NCI-H146 treated with DMSO at 0.1 percent for 48 hours (cell line): ENCODE results near the gene RPL12.
"Not testable (repeated sequence)": the region's sequence is repeated elsewhere in the genome, so short reads cannot be mapped to it uniquely, and the experiment has no call there.

Experiments used
- DNase-seq: peaks from one replicate; lab custom pipeline; 2025; ENCODE audit not compliant: unreplicated experiment; lab: John Stamatoyannopoulos, UW

RPL12 gene

DNA sequence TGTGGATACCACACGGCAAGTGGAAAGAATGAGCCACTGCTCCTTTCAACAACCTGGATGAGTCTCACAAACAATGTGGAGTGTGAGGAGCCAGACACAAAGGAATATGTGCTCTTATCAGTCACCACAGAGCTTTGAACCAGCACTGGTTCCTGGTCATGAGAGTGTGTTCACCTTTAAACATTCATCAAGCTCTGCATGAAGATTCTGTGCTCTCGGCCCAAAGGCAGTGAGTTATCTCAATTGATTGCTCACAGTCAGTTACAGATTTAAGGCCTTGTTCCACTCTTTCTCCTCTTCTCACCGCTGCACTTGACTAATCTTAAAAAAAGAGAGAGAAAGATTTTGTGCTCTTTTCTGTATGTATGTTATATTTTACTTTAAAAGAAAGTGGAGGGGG is 19.5 kb upstream of the RPL12 start:
- DNase-seq, result no peak

DNA sequence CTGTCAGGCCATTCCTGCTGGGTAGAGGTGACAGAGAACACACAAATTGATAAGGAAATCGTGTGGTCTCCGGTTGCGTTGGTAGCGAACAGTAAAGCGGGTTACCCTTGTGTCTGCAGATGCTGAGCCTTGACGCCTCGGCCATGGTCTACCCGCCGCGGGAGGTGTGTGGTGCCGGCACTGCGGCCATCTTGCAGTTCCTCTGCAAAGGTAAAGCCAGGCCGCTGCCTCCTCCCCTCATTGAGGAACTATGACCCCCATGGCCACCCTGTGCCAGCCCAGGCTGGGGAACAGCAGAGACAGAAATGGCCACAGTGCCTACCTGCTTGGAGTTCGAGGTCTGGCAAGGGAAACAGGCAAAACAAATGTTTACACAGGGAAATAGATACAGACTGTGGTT is 16.4 kb upstream of the RPL12 start:
- no peak for DNase-seq

DNA sequence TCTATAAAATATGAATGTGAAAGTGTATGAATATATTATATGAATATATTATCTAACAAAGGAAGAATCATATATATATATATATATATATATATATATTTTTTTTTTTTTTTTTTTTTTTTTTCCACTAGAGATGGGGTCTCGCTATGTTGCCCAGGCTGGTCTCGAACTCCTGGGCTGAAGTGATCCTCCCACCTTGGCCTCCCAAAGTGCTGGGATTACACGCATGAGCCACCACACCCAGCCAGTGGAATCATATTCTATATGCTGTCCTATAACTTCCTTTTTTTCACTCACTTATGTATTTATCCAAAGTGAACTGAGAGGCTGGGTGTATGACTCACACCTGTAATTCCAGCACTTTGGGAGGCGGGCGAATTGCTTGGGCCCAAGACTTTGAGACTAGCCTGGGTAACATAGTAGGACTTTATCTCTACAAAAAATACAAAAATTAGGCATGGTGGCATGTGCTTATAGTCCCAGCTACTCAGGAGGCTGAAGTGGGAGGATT is 15.3 kb upstream of the RPL12 start:
- not testable (repeated sequence) for DNase-seq

DNA sequence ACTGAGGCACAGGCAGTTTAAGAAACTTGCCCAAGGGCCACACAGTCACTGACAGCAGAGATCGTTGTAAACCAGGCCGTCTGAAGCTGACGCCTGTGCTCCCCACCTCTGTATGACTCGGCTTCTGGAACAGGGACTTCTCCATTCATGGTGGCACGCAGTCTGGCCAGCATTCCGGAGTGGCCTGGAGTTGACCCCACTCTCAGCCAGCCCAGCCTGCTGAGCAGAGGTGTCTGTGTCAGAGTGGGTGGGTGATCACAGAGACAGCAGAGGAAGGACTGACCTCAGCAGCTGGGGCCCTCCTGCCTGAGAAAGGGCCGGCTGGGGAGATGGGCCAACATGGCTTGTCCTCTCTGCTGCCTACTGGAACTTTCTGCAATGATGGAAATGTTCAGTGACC is 12.7 kb upstream of the RPL12 start:
- DNase-seq, result no peak

DNA sequence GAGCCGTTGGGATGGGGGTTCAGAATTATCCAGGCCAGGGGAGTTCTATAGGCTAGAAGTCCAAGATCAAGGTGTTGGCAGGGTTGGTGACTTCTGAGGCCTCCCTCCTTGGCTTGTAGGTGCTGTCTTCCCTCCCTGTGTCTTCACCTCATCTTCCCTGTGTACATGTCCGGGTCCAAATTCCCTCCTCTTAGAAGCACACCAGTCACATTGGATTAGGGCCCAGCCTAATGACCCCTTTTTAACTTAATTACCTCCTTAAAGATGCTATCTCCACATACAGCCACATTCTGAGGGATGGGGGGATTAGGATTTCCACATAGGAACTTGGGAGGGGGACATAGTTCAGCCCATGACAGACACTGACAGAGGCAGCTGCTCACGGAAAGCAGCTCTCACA is 12.2 kb upstream of the RPL12 start:
- DNase-seq, result no peak

DNA sequence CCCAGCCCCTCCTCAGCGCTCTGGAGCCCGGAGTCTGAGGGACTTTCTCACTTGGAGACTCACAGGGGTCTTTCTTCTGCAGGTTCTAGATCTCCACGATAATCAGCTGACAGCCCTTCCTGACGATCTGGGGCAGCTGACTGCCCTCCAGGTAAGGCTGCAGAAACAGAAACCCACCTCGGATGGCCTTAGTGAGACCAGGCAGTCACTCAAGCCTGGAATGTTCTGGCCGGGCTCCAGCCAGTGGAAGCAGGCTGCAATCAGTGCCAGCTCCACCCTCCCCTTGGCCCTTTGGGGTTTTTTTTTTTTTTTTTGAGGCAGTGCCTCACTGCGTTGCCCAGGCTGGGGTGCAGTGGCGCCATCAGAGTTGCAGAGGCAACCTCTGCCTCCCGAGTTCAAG is 7.7 kb upstream of the RPL12 start:
- no peak for DNase-seq

DNA sequence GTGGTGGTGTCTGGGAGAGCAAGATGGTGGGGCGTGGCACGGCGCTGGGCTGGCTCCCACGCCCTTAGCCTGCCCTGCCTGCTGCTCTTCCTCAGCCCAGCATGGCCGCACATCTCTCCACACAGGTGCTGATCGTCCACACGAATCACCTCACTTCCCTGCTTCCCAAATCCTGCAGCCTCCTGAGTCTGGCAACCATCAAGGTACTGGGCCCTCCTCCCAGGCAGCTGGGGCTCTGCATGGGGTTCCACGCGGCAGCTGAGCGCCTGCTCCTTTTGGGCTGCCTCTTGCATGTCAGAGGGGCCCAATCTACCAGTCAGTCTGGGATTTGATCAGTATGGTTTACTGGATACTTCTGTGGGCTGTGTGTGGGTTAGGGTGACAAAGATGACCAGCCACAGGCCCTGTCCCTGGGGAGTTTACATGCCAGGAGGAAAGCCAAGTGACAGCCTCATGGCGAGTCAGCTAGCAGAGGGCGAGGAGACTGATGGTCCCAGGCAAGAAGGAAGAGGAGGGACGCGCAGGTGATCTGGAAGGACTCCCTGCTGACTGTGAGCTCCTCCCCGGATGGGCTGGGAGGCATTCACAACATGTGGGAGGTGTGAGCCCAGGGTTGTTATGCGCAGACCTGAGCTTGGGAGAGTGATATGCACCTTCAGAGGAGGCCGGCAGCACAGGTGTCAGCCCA is 6.1 kb upstream of the RPL12 start:
- no peak for DNase-seq

DNA sequence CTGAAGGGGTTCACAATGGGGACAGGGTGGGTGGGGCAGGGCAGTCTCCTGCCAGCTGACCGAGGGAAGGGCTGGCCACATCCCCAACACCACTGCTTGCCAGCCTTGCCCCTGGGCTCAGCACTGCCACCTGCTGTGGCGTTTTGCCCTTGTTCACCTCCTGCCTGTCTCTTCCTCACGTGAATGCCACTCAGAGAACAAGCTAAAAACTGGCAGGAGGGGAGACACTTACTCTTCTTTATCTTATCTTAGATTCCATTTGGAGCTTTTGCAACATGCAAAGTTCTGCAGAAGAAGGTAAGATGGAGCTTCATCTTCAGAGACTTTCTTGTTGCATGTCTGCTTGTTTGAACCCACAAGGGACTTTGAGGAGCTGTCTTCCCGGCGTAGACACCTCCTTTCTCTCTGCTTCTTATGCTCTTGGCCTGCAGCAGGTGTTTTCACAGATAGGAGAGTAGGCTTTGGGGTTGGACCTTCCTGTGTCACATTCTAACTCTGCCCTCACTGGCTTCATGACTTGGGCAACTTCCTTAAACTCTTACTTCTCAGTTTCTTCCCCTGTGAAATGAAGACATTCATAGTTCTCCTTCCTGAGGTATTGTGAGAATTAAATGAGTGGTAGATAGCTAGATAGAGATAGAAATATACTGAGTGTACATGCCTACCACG is 4.3 kb upstream of the RPL12 start:
- no peak for DNase-seq

DNA sequence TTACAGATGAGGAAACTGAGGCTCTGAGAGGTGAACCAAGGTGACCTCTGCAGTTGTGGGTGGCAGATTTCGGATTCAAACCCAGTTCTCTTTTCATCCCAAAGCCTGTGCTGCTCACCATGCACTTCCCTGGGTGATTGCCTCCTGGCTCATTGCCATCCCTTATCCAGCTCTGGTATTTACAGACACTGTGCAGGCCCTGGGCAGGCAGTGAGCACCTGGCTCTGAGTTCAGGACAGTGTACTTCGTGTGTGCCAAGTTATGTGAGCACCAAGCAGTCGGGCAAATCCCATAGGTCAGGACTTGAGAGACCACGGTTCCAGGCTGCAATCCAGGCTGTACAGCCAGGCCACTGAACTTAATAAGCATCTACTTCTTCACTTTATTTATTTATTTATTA is 1.5 kb upstream of the RPL12 start:
- no peak for DNase-seq

DNA sequence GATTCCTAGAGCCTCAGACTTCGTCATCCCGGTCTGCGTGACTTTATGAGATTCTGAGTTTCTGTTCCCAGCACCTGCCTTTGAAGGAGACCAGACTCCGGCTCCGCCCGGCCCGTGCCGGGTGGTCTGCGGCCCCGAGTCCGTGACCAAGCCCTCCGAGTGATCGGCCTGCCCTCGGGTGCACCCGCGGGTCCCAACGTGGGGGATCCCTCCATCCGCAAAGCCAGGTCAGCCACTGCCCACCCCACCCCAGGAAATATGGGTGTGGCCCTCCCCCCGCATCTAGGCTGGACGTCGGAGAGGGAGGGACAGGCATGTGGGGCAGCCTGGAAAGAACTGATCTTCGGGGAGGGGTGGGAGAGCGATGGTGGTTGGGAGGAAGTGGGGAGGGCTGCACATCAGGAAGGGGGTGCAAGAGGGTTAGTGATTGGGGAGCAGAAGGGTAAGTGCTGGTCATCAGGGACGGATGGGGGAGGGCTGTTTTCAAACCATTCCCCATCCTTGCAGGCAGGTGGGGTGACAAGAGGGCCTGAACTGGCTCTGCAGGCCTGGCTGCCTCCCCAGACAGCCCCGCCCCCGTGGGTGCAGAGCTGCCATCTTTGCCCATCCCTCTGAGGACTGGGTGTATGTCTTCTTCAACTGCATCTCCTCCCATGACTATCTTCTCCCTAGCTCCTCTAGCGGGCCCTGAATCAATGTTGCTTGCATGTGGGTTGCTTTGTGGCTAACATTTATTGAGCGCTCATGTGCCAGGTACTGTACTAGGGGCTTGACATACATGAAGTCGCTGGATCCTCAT is 851 bp upstream of the RPL12 start:
- no peak for DNase-seq

DNA sequence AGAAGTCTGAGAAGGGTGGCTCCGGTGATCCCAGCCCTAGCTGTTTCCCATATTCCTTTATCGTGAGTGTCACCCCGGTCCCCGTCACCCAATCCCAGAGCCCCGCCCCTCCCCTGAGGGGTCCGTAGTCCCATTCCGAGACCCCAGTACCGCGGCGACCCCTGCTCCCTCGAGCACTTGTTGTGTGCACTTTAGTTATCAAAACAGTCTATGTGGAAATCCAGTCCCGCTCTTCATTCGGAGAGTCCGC is 327 bp upstream of the RPL12 start:
- DNase-seq, result no peak

DNA sequence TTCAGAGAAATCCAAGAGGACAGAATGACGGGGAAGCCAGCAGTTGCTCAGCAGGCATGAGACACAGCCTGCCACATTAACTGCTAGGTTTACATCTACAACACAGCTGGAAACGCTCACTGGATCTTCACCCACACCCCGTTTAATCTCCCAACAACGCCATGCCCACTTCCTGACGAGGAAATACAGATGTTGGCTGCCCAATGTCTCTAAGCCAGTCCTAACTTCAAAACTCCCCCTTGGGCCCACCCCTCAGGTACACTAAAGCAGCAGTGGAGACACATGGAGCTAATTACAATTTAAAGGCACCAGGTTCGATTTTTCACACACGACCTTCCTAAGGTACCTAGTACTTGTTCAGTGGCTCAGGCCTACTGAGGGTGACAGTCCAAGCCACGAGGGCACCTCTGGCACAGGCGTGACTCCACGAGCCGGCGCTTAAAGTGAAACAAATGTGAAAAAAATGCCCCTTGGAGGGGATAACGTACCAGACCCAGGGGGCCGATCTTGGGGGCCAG is 904 bp downstream of the RPL12 start:
- no peak for DNase-seq

DNA sequence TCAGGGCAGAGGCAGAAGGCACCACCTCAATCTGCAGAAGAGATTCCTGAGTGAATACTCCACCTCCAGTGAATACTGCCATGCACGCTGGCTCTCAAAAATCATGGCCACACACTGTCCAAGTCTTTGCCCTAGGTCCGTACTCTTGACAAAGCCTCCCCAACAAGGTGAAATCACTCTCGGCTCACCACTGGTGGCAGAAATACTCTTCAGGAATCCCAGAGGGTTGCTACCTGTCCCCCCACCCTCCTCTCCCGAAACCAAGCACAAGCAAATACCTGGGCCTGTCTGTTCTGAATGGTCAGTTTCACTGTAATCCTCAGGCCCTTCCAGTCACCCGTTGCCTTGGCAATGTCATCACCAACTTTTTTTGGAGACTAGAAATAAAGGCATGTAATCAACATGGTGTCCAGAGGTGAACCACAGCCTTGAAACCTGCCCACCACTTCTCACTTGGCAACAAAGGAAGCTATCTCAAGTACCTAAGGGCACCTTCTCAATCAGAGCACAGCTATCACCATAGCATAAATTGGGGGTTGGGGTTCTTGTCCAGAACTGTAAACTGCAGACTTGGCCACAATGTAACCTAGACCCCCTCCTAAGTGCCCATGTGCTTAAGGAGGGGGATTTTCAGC is 1.8 kb downstream of the RPL12 start:
- DNase-seq, result no peak

DNA sequence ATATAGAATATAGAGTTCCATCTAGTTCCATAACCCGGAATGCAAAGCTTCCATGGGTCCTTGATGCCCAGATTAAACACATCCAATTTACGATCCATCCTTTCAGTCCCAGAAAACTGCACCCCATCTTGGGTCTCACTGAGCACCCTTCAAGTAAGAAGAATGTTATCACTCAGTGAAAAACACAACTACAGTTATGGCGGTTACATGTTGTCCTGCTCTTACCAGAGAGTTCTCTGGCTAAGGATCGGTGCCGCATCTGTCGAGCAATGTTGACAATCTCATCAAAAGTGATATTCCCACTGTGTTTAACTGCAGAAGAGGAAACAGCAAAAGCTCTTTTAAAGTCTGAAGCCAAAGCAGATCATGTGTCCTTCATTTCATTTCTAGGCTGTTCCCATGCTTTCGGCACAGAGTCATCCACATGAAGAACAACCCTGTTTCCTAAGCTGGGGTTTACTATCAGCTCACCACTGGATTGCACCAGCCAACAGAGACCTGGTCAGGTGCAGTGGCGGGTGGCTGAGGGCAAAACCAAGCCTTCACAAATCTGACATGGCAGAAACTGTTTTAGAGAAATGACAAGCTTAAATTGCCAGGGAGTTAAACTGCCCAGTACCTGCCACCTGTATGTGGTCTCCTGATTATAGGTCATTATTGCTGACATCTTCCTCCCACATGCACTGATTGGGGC is 2.9 kb downstream of the RPL12 start:
- DNase-seq, result no peak

DNA sequence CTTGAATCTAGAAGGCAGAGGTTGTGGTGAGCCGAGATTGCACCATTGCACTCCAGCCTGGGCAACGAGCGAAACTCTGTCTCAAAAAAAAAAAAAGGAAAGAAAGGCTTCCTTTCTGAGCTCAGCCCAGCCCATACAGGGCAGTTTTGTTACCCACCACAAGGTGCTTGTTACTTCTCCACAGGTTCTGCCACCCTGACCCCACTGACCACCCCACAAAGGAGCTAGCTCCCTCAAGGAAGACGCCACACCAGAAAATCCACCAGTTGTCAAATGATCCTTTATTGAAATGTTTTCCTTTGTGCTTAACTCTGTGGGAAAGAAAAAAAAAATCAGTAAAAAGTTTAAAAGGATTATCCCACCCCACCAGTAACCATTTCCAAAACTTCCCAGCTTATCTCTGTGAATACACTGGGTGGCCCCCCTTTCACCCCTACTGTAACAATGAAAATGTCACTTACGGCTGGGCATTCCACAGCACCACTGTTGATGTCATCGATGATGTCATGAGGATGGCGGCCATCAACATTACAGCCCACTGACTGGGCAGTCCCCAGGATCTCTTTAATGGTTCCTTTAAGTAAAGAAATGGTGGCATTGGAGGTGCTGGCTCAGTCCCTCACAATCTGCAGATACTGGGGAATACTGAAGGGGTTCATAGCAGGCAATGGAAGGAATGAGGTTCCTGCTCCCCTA is 3.6 kb downstream of the RPL12 start:
- DNase-seq, result no peak

DNA sequence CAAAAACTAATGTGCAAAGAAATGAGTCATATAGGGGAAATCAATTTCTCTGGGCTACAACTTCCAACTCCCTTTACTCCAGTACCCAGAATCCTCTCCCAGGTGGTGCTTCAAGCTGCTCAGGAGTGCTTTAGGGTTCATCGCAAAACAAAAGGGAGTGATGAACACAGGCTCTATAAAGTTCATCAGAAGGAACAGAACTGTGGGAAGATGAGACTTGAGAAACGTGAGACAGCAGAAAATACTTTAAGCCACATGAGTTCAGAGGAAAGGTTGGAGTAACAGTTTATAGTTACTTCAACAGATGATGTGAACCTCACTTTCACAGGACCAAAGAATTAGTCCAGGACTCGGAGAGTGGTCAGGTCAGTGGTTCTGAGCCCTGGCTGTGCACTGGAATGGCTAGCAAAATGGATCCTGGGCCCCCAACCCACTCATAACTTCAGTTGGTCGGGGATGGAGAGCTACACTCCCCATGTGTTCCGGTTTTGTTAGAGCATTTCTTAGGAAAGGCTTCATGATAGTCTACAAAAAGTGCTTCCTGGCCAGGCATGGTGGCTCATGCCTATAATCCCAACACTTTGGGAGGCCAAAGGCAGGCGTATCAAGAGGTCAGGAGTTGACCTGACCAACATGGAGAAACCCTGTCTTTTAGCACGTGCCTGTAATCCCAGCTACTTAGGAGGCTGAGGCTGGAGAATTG is 4.3 kb downstream of the RPL12 start:
- no peak for DNase-seq

DNA sequence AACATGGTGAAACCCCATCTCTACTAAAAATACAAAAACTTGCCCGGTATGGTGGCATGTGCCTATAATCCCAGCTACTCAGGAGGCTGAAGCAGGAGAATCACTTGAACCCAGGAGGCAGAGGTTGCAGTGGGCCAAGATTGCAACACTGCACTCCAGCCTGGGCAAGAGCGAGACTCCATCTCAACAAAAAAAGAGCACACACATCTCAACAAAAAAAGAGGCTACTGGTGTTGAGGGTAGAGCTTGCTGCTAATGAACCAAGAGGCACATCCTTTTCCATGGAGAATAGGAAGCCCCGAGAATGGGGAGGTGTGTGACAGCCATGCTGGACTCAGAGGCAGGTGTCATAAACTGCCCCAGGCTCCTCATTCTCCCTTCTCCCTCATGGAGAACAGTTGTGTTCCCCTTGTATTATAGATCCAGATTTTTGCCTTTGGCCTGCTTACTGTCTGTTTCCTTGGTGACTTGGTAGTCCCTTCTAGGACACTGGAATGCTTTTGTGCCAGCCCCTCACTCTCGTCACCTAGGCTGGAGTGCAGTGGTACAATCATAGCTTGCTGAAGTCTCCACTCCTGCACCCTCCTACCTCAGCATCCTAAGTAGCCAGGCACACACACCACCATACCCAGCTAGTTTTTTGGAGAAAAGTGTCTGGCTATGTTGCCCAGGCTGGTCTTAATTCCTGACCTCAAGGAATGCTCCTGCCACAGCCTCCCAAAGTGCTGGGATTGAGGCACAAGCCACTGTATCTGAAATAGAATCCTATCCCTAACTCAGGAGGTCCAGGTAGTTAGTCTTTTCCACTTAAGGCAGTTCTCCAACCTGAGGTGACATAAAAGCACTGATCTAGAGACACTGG is 5.1 kb downstream of the RPL12 start:
- no peak for DNase-seq

DNA sequence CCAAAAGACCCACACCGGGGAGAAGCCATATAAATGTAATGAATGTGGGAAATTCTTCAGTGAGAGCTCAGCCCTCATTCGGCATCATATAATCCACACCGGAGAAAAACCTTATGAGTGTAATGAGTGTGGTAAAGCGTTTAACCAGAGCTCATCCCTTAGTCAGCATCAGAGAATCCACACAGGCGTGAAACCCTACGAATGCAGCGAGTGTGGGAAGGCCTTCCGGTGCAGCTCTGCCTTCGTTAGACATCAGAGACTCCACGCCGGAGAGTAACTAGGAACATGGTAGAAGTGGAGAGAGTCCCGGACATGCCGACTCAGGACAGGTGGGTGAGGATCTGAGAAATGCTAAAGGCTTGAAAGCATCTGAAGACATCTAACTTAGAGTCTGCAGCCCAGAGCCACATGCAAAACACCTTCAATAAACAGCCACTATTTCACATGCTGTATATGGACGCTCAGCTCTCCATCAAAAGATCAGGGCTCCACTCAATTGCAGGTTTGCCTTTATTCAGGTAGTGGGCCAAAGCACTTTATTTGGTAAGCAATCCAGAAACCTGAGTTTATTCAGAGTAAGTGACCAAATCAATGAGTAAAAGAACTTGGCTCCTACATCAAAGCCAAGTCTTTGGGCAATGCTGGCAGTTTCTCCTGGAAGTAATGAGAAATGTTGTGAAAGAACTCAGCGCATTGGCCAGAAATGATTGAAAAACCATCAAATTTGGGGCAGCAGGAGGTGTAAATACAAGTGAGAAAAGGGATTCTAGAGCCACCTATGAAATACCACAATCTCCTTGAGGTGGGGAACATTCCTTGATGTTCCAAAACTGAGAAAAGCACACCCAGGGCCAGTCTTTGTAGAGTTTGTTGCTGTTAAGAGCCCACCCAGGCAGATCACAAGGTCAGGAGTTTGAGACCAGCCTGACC is 6.0 kb downstream of the RPL12 start:
- DNase-seq, result no peak
